GM12878 (cell line): Measurements from ENCODE around the gene NHERF1.

Source experiments
- ATF3 ChIP-seq: IDR thresholded peaks from 2 replicates; pipeline ENCODE4 v1.6.1; 2011; ENCODE audit warnings: low read depth, mild to moderate bottlenecking, low read length, moderate library complexity, borderline replicate concordance; ENCODE audit errors: extremely low read depth
- BCLAF1 ChIP-seq: fragments of 450-650 bp; IDR thresholded peaks from 2 replicates; pipeline ENCODE4 v1.6.1; 2017; ENCODE audit warnings: antibody characterized with exemption, mild to moderate bottlenecking, moderate library complexity
- CEBPB ChIP-seq, 2 experiments: fragments of 150-350 bp in 1 of 2; IDR thresholded peaks; 2 replicates each; pipeline ENCODE4 v1.6.1; 2012 to 2014; ENCODE audit warnings: low read depth in 2 of 2, low read length in 2 of 2, borderline replicate concordance in 1 of 2, inconsistent platforms in 1 of 2
- CTCF ChIP-seq, 3 experiments: IDR thresholded peaks in 2 of 3; conservative IDR thresholded peaks in 1 of 3; 2 replicates each; pipeline ENCODE4 v1.5.1; 2011; ENCODE audit warnings: low read depth in 3 of 3, low read length in 3 of 3, mild to moderate bottlenecking in 3 of 3, control low read depth in 2 of 3, moderate library complexity in 2 of 3, inconsistent platforms in 1 of 3, mixed read lengths in 1 of 3; ENCODE audit not compliant: control insufficient read depth in 2 of 3, insufficient read depth in 1 of 3; ENCODE audit errors: extremely low read depth in 1 of 3
- EP300 ChIP-seq, 2 experiments: fragments of 150-350 bp in 1 of 2; IDR thresholded peaks; 2 replicates each; pipeline ENCODE4 v1.6.1; 2011 to 2012; ENCODE audit warnings: low read depth in 2 of 2, low read length in 2 of 2, borderline replicate concordance in 1 of 2, improper control_type of control experiment in 1 of 2, inconsistent platforms in 1 of 2; ENCODE audit not compliant: control insufficient read depth in 1 of 2
- EZH2 ChIP-seq: IDR thresholded peaks from 2 replicates; pipeline ENCODE4 v1.6.1; 2012; ENCODE audit warnings: low read depth, mild to moderate bottlenecking, control low read depth, inconsistent platforms, low read length, borderline replicate concordance; ENCODE audit not compliant: control insufficient read depth
- FOXM1 ChIP-seq: IDR thresholded peaks from 2 replicates; pipeline ENCODE4 v1.6.1; 2012; ENCODE audit warnings: low read depth, mild to moderate bottlenecking, inconsistent platforms, low read length, moderate library complexity
- MAX ChIP-seq: IDR thresholded peaks from 2 replicates; pipeline ENCODE4 v1.6.1; 2012; ENCODE audit warnings: low read depth, low read length, improper control_type of control experiment
- NFYB ChIP-seq: IDR thresholded peaks from 2 replicates; pipeline ENCODE4 v1.6.1; 2011; ENCODE audit warnings: low read depth, mild to moderate bottlenecking, low read length, improper control_type of control experiment, moderate library complexity; ENCODE audit not compliant: insufficient read depth
- RFX5 ChIP-seq: IDR thresholded peaks from 2 replicates; pipeline ENCODE4 v1.6.1; 2011; ENCODE audit warnings: low read depth, low read length, improper control_type of control experiment
- STAT1 ChIP-seq: fragments of 450-650 bp; conservative IDR thresholded peaks from 2 replicates; pipeline ENCODE4 v1.6.1; 2014; ENCODE audit warnings: antibody characterized with exemption, mild to moderate bottlenecking
- USF2 ChIP-seq: IDR thresholded peaks from 2 replicates; pipeline ENCODE4 v1.6.1; 2011; ENCODE audit warnings: low read depth, low read length, improper control_type of control experiment, borderline replicate concordance

- TF ChIP-seq NFYB (no peak), CEBPB (IDR thresholded peaks at IDR 0.05; ENCODE audit: borderline replicate concordance in 1 of 2, low read depth in 2 of 2, low read length in 2 of 2) (no peak), RFX5 (no peak), FOXM1 (no peak), CTCF (IDR thresholded peaks at IDR 0.05 in 2 of 3, conservative IDR thresholded peaks at IDR 0.05 in 1 of 3; ENCODE audit: control insufficient read depth in 2 of 3, extremely low read depth in 1 of 3, insufficient read depth in 1 of 3, low read depth in 3 of 3, low read length in 3 of 3) (no peak), USF2 (no peak), ATF3 (no peak), STAT1 (no peak), BCLAF1 (no peak), EP300 (IDR thresholded peaks at IDR 0.05; ENCODE audit: borderline replicate concordance in 1 of 2, control insufficient read depth in 1 of 2, low read depth in 2 of 2, low read length in 2 of 2) (no peak), EZH2 (no peak), MAX (no peak)
Measured at GRCh38 chr17:74792586-74793105, 44.2 kb downstream of the NHERF1 start.
